ENCODE results near the gene LAMA2. TPM values are rescaled to one million over a fixed set of nuclear protein-coding genes. Genes with fewer than 3 reads are reported as not detected.

The LAMA2 gene
- total RNA-seq, 1 donor from 2014 or later = 54.0 TPM

DNA sequence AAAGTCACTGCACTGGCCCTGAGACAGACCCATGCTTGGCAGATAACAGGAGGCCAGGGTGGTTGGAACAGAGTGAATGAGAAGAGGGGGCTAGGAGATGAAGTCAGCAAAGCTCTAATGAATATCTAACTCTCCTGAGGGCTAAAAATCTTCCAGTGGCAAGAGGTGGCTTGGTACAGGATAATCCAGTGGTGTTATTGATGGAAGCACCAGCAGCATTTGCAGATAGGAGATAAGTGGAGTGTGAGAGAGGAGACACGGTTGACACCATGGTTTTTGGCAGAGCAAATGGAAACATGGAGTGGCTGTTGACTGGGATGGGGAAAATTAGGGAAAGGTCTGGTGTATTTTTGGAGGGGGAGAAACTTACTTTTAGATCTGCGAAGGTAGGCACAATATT is 464.0 kb downstream of the LAMA2 start:
- Mint-ChIP-seq H3K27ac (no peak overlapping the region), H3K36me3 (no peaks in the 10 kb centered on the region), H3K4me3 (no peak overlapping the region), H3K9me3 (no peaks in the 10 kb centered on the region), H3K4me1 (ENCODE audit: unreplicated experiment) (no peaks in the 10 kb centered on the region), H3K27me3 (peaks cover 3% of the 10 kb centered on the region)
- TF ChIP-seq, protein P1, sequence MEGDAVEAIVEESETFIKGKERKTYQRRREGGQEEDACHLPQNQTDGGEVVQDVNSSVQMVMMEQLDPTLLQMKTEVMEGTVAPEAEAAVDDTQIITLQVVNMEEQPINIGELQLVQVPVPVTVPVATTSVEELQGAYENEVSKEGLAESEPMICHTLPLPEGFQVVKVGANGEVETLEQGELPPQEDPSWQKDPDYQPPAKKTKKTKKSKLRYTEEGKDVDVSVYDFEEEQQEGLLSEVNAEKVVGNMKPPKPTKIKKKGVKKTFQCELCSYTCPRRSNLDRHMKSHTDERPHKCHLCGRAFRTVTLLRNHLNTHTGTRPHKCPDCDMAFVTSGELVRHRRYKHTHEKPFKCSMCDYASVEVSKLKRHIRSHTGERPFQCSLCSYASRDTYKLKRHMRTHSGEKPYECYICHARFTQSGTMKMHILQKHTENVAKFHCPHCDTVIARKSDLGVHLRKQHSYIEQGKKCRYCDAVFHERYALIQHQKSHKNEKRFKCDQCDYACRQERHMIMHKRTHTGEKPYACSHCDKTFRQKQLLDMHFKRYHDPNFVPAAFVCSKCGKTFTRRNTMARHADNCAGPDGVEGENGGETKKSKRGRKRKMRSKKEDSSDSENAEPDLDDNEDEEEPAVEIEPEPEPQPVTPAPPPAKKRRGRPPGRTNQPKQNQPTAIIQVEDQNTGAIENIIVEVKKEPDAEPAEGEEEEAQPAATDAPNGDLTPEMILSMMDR (conservative IDR thresholded peaks at IDR 0.05) = no peak
- no peak for DNase-seq (ENCODE audit: extremely low spot score, unreplicated experiment)

DNA sequence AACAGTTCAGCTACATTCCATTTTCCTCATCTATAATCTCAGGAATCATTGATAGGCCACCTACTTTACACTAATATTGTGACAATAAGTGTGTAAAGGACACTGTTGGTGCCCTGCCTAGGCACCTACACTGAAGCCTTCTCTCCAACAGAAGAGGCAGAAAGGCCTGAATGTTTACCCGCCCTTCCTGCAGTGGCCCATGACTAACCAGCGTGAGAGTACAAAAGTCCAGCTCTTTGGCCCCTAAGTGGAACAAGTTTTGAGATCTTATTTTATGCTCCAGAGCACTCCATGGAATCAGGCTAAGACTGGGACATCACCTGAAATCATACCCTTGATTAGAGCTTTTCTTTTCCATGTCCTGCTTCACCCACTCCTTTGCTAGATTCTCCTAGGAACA is 467.3 kb downstream of the LAMA2 start:
- H3K27me3 Mint-ChIP-seq = peaks cover 3% of the 10 kb centered on the region
- H3K9me3 Mint-ChIP-seq = no peaks in the 10 kb centered on the region
- H3K4me3 Mint-ChIP-seq = no peak overlapping the region
- H3K36me3 Mint-ChIP-seq = no peaks in the 10 kb centered on the region
- no peak overlapping the region for H3K27ac Mint-ChIP-seq
- H3K4me1 Mint-ChIP-seq (ENCODE audit: unreplicated experiment) = no peaks in the 10 kb centered on the region
- TF ChIP-seq, protein P1 (conservative IDR thresholded peaks at IDR 0.05) = no peak
- no peak for DNase-seq (ENCODE audit: extremely low spot score, unreplicated experiment)

DNA sequence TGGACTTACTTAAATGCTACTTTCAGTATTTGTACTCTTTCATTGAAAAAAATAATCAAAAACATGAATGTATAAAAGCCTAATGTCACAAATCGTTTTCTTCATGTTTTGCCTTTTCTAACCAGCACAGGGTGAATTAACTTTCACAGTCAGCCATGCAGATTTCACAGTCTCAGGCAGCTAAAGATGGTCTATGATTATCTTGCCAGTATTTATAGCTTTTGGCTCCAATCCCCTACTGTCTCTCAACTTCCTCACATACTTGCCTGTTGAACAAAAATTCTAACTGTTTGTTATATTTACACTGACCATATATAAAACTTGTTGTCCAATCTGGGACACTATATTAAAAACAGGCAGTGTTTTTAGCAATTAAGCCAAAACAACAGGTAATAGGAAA is 468.9 kb downstream of the LAMA2 start:
- H3K9me3 Mint-ChIP-seq = no peaks in the 10 kb centered on the region
- H3K27ac Mint-ChIP-seq = no peak overlapping the region
- H3K27me3 Mint-ChIP-seq = peaks cover 3% of the 10 kb centered on the region
- no peaks in the 10 kb centered on the region for H3K4me1 Mint-ChIP-seq (ENCODE audit: unreplicated experiment)
- TF ChIP-seq, protein P1 (conservative IDR thresholded peaks at IDR 0.05) = no peak
- no peak for DNase-seq (ENCODE audit: extremely low spot score, unreplicated experiment)
- no peaks in the 10 kb centered on the region for H3K36me3 Mint-ChIP-seq
- H3K4me3 Mint-ChIP-seq = no peak overlapping the region

DNA sequence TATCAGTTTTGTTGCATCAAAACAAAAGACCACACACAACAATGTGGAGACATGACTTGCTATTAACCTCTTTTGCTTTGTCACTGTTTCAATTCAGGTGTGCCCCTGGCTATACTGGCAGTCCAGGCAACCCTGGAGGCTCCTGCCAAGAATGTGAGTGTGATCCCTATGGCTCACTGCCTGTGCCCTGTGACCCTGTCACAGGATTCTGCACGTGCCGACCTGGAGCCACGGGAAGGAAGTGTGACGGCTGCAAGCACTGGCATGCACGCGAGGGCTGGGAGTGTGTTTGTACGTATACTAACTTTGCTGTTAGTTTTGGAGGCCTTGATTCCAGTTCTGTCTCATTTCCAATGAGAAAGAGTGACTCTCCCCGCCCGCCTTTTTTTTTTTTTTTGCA is 470.1 kb downstream of the LAMA2 start:
- Mint-ChIP-seq H3K27me3 (no peaks in the 10 kb centered on the region), H3K36me3 (no peaks in the 10 kb centered on the region), H3K4me1 (ENCODE audit: unreplicated experiment) (no peaks in the 10 kb centered on the region), H3K4me3 (no peak overlapping the region), H3K27ac (no peak overlapping the region), H3K9me3 (no peaks in the 10 kb centered on the region)
- TF ChIP-seq, protein P1 (conservative IDR thresholded peaks at IDR 0.05) = no peak
- DNase-seq (ENCODE audit: extremely low spot score, unreplicated experiment) = no peak

DNA sequence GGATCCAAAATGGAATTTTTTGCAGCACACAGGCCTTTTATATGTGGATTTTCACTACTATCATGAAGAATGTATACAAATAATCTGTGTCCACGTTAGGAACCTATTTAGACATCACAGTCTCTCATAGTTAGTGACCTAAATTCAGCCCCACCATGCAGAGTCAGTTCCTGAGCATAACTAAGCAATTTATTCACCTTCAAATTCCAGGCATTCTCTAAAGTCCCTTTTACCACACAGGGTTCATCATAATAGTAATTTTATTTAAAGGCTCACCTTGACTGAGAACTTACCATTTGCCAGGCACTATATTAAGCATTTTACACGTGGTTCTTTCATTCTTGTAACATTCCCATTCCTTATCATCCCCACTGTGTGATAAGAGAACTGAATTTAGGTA is 473.2 kb downstream of the LAMA2 start:
- no peaks in the 10 kb centered on the region for H3K4me1 Mint-ChIP-seq (ENCODE audit: unreplicated experiment)
- H3K27me3 Mint-ChIP-seq = no peaks in the 10 kb centered on the region
- no peak overlapping the region for H3K4me3 Mint-ChIP-seq
- no peak for DNase-seq (ENCODE audit: extremely low spot score, unreplicated experiment)
- H3K9me3 Mint-ChIP-seq = no peaks in the 10 kb centered on the region
- TF ChIP-seq, protein P1 (conservative IDR thresholded peaks at IDR 0.05) = no peak
- H3K36me3 Mint-ChIP-seq = no peaks in the 10 kb centered on the region
- no peak overlapping the region for H3K27ac Mint-ChIP-seq

All from type B pancreatic cell (in vitro differentiated cells).